NOMO-1 (cell line): ENCODE measurements around the gene POLR2H.

Experiments
- DNase-seq, 2 experiments: peaks; one replicate each; lab custom pipeline; 2025; ENCODE audit not compliant: unreplicated experiment in 2 of 2; lab: John Stamatoyannopoulos, UW

Gene POLR2H

DNA sequence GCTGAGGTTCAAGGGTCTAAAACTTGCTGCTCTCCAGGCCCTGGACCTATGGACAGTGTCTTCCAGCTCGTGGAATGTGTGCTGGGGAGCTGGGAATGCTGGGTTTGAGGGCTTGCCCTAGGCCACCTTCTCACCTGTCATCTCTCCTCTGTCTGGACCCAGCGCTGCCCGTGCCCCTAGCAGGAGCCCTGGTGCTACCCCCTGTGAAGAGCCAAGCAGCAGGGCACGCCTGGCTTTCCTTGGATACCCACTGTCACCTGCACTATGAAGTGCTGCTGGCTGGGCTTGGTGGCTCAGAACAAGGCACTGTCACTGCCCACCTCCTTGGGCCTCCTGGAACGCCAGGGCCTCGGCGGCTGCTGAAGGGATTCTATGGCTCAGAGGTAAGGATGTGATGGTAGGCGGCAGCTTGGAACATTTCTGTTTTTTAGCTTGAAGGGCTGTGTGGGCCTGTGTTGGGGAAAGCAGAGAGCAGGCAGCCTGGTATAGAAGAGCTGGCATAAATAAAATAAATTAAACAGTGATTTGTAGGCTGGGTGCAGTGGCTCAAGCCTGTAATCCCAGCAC lies 23.4 kb downstream of the POLR2H start:
- DNase-seq: no peak

GRCh38 chr3:184386047-184386806 lies 24.7 kb downstream of the POLR2H start:
- DNase-seq: no peak

GRCh38 chr3:184387174-184387714 lies 25.7 kb downstream of the POLR2H start:
- DNase-seq: no peak

GRCh38 chr3:184388164-184388935 lies 26.8 kb downstream of the POLR2H start:
- no peak for DNase-seq

- no peak for DNase-seq
These were observed 27.4 kb downstream of the POLR2H start for GRCh38 chr3:184388936-184389230.

DNA sequence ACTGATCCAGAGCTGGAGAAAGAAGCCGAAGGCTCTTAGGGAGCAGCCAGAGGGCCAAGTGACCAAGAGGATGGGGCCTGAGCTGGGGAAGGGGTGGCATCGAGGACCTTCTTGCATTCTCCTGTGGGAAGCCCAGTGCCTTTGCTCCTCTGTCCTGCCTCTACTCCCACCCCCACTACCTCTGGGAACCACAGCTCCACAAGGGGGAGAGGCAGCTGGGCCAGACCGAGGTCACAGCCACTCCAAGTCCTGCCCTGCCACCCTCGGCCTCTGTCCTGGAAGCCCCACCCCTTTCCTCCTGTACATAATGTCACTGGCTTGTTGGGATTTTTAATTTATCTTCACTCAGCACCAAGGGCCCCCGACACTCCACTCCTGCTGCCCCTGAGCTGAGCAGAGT lies 27.9 kb downstream of the POLR2H start:
- DNase-seq: no peak

- peak in 1 of 2 experiments; percentile 42 for DNase-seq
These were observed 28.5 kb downstream of the POLR2H start for GRCh38 chr3:184389935-184390528.

DNA sequence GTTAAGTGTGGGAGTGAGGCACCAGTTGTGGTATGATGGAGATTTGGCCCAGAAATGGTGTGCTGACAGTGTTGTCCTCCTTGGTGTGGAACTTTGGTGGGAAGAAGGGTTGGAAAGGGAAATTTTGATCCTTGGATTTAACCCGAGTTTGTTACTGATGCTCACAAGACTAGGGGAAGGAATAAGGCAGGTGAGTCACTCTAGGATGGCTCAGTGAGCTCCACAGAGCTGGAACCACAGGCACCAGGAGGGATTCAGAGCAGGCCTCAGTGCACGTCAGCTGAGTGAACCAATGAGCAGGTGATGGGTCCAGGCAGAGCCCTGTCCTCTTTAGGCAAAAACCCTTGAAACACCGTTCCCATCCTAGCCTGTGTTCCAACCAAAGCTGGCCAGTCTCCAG lies 29.8 kb downstream of the POLR2H start:
- DNase-seq: no peak

- no peak for DNase-seq
These were observed 33.8 kb downstream of the POLR2H start for GRCh38 chr3:184395320-184395660.

DNA sequence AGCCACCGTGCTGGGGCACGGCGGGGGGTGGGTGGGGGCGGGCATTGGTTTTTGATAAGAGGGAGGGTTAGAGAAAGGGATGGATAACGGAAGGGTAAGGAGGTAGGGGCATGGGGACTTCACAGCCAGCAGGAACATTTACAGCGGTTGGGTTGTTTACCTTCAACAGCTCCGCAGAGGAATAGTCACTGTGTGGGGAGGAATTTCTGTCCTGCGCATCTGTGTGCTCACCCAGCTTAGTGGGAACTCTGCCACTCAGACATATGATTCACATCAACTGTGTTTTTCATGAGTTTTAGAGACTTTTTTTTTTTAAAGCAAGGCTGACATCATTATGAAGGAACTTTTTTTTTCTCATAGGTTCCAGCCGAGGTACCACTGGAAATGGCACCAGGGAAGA lies 37.9 kb downstream of the POLR2H start:
- DNase-seq: no peak

DNA sequence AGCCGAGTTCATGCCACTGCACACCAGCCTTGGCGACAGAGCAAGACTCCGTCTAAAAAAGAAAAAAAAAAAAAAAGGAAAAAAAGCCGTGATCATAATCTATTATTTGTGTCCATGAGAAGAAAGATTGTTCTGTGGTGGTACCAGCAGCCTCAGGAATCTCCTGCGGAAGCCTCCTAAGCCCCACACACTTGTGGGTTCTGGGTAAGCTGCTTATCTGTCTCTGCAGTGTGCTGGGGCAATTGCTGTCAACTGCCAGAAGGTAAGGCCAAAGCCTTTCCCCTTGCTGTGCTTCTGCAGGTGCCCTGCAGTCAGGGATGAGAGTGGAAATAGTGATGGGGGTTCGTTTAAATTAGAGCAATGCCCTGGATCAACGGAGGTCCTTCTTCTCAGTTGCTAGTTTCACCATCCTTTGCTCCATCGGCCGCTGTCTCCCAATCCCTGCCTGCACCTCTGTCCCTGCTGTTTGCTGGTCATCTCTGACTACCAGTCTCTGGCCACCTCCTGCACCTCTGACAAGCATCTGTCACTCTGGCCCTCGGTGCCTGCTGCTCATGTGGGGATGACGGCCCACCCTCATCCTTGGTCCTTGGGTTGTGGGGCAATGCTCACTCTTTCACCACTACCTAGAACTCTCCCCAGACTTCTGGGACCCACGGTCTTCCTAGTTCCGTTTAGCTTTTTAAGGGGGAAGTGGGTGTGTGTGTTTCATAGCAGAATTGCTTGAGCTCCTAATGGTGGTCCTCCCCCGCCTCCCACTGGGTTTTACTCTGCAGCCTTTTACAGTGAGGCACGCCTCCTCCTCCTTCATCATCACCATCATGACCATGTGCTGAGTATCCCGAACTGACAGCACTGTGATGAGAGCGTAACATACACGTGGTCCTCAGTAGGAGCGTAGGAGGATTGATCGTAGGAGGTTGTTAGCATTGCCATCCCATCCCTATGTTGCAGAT lies 43.8 kb downstream of the POLR2H start:
- DNase-seq: no peak

- no peak for DNase-seq
These were observed 47.9 kb downstream of the POLR2H start for GRCh38 chr3:184409331-184409926.

- no peak for DNase-seq
These were observed 48.5 kb downstream of the POLR2H start for GRCh38 chr3:184409946-184410500.

DNA sequence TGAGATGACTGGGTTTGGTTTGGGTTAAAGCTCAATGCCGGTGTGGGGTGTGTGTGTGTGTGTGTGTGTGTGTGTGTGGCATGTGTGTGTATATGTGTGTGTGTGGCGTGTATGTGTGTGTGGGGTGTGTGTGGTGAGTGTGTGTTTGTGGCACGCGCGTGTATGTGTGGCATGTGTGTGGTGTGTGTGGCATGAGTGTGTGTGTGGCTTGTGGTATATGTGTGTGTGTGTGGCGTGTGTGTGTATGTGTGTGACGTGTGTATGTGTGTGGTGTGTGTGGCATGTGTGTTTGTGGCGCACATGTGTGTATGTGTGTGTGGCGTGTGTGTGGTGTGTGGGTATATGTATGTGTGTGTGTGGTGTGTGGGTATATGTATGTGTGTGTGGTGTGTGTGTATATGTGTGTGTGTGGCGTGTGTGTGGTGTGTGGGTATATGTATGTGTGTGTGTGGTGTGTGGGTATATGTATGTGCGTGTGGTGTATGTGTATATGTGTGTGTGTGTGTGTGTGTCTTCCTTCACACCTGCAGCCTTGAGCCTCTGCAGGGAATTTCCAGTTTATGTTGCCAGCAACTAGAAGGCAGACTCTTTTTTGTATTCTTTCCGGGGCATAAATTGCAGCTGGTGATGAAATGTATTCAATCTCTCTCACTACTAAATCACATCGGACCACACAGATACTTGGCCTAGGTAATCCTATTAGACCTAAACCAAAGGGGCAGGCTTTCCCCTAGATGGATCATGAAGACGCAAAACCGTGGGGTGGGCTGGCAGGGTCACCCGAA lies 53.1 kb downstream of the POLR2H start:
- DNase-seq: no peak

DNA sequence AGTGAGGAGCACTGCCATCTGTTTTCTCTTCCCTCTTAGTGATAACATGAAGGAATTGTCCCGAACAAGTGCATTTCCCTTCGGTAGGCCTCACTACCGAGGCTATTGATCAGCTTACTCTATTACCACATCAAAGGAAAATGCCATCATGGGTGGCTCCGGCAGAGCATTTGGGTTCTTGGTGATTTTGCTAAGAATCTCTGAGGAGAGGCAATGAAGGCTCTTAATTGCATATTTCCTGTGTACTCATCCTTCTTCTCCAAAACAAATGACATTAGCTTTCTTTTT lies 53.6 kb downstream of the POLR2H start:
- no peak for DNase-seq

DNA sequence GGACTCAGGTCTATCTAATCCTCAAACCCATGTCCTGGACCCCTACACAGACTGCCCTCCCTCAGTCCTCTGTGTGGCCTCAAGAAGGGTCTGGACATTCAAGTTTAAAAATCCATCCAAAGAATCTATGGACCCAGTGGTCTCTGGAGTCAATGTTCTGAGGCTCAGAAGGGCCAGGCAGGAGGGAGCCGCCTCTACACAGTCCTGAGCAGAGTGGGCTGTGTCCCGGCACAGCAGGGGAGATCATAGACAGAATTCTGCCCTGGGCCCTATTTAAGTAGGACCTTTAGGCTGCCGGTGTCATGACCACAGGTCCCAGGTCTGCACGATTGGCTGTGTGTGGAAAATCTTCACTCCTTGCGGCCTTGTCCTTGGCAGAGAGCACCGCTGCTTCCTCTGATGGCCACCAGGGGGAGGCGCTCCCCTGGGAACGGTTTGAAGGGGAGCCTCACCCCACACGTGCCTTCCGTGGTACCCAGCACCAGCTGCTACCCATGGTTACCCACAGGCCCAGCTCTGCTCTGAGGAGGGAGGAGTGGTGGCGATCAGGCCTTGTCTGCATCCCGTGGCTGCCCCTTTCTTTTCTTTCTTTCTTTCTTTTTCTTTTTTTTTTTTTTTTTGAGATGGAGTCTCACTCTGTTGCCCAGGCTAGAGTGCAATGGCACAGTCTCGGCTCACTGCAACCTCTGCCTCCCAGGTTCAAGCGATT lies 56.3 kb downstream of the POLR2H start:
- DNase-seq: peak; percentile 55 to 68
